GM12875 (cell line): ENCODE results near the gene CDKN1A.

ENCODE experiments used
- H3K4me3 ChIP-seq: one replicate; pipeline ENCODE4 v1.5.1; 2011; ENCODE audit warnings: low read depth, low read length, control low read depth
- CTCF ChIP-seq: IDR thresholded peaks from 2 replicates; pipeline ENCODE4 v1.5.1; 2011; ENCODE audit warnings: low read depth, mild to moderate bottlenecking, control low read depth, inconsistent platforms, low read length, moderate library complexity, borderline replicate concordance; ENCODE audit not compliant: insufficient read depth

CDKN1A gene

GRCh38 chr6:36728289-36729160 is 50.0 kb downstream of the CDKN1A start:
- TF ChIP-seq CTCF, result no peak
- no peak overlapping the region for H3K4me3 ChIP-seq

GRCh38 chr6:36729161-36729524 is 50.6 kb downstream of the CDKN1A start:
- no peak overlapping the region for H3K4me3 ChIP-seq
- no peak for TF ChIP-seq CTCF

GRCh38 chr6:36730424-36731380 is 52.2 kb downstream of the CDKN1A start:
- TF ChIP-seq CTCF, result no peak
- H3K4me3 ChIP-seq, result no peak overlapping the region

GRCh38 chr6:36731622-36732310 is 53.3 kb downstream of the CDKN1A start:
- TF ChIP-seq CTCF, result no peak
- no peak overlapping the region for H3K4me3 ChIP-seq

GRCh38 chr6:36733300-36733699 is 54.8 kb downstream of the CDKN1A start:
- no peak overlapping the region for H3K4me3 ChIP-seq
- no peak for TF ChIP-seq CTCF

GRCh38 chr6:36734486-36735060 is 56.1 kb downstream of the CDKN1A start:
- no peak overlapping the region for H3K4me3 ChIP-seq
- no peak for TF ChIP-seq CTCF
